IPS DF 4.7 (cell line): ENCODE results near the gene HAGH.

Experiments
- DNase-seq: peaks from one replicate; pipeline ENCODE4 v3.0.0-alpha.2; 2013; ENCODE audit warnings: low spot score; ENCODE audit errors: extremely low read depth

Gene HAGH

DNA sequence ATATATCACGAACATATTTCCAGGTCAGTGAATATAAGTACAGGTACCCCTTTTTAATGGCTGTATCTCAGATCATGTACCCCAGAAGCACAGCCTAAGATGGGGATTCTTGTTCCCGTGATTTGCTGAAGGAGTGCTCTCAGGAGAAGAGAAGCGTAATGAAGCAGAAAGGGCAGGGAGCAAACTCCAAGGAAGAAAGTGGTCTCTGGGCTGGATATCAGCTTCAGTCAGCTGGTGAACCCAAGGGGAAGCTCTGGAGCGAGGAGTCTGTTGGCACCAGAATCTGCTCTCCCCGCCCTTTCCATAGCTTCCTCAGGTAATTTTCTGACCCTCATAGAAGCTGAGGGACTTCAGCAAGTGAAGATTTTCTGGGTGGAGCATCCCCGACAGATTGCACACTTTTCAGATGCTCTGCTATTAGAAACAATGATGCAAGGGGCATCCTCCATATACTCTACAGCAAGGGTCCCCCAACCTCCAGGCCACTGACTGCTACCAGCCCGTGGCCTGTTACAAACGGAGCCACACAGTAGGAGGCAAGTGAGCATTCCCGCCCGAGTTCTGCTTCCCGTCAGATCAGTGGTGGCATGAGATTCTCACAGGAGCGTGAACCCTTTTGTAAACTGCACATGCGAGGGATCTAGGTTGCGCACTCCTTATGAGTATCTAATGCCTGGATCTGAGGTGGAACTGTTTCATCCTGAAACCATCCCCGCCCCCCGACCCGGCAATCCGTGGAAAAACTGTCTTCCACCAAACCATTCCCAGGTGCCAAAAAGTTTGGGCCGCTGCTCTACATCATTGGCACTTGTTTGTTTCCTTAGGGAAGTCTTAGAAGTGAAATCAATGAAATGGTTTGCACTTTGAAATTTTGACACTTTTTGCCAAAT is 4.8 kb upstream of the HAGH start:
- DNase-seq, result no peak

DNA sequence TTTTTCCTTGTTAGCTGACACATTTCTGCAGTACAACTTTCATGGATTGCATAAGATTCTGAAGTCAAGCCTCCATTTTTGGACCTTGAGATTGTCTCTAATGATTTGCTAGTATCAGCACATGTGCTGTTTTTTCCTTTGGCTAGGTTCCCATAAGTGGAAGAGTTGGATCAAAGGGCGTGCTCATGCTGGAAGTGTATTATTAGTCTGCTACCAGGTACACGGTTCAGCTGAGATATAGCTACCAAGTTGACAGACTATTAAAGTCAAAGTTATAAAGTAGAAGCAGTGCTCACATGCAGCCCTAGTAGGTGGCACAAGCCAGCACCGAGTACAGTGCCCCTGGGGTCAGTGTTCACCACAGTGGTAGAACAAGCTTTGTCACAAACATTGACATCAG is 3.6 kb upstream of the HAGH start:
- no peak for DNase-seq

DNA sequence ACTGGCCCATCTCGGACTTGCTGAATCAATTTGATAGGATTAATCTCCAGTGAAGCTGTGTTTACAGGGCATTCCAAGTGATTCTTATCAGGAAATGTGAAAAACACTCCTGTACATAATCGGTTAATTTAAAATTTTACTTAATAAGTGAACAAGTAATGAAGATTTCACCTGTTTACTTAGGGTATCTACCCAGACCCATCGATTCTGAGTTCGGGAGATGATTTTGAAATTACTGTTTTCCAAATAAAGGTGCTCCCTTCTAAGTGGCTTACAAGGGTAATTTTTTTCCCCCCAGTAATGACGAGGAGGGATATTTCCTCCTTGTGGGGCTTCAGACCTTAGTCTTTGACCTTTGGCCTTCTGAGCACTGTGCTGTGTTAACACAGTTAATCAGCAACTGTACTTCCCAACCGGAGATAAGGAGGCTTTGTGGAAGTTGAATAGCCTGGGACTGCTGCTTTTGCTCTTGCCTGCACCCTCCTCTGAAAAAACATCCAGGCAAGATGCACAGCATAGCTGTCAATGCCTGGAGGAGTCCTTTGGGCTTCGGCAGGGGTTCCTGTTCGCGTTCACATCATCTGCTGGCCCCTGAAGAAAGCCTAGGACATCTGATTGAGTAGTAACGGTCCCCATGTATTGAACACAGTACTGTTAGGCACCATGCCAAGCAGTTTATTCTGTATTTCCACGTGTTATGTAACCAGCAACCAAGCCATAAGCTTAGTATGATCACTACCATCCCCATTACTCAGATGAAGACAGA is 2.2 kb upstream of the HAGH start:
- no peak for DNase-seq

DNA sequence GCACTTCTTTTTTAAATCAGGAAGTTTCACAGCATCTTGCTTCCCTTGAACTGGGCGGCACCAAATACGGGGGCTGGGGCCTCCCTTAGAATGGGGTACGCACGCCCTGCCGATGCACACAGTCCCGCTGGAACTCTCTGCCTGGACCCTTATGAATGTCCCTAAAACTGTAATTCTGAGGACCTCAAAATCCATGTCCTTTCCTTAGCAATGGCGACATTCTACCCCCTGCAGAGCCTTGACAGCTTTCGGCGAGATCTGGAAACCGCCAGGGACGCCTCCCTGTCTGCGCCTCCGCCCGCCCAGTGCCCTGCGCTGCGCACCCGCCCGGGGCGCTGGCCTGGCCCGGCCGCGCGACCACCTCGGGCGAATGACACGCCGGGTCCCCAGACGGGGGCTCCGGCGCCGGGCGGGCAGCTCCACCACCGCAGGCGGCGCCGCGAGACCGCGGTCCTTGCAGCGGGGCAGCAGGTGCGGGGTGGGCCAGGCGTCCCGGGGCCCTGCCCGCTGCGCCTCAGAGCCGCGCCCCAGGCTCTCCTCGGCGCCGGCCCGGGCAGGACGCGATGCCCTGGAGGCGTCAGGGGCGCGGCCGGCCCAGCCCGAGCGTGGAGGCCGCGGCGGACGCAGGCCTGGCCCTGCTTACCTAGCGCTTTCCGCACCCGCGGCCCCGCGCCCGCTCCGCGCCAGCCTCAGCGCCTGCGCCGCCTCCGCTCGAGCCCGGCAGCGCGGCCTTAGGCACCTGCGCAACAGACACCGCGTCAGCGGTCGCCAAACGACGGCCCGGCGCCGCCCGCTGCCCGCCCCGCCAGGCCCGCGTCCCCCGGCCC is 548 bp downstream of the HAGH start:
- no peak for DNase-seq

DNA sequence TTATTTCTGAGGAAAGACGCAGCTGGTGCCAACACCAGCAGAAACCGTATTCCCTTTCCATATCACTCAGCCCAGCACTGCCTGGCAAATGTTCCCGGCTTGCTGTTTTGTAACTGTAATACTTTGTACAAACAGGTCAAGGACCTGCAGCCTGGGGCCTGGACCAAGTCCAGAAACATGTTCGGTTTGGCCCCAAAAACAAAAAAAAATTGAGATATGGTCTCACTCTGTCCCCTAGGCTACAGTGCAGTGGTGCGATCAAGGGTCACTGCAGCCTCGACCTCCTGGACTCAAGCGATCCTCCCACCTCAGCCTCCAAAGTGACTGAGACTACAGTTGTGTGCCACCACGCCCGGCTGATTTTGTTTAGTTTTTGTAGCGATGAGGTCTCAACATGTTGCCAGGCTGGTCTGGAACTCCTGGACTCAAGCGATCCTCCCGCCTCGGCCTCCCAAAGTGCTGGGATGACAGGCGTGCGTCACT is 1.2 kb downstream of the HAGH start:
- DNase-seq, result no peak

DNA sequence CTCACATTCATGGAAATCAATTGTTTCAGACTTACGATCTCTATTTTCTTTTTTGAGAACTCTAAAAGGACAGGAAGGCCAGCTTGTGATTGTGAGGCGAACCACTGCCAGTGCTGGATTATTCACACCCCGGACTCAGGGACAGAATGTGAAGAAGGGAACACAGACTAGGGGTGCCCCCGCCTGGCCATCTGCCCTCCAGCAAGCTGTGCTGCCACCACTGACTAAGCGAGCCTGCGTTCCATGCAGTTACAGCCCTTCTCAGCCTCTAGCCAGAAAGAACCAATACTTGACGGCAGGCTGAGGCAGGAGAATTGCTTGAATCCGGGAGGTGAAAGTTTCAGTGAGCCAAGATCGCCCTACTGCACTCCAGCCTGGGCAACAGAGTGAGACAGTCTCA is 2.8 kb downstream of the HAGH start:
- no peak for DNase-seq

DNA sequence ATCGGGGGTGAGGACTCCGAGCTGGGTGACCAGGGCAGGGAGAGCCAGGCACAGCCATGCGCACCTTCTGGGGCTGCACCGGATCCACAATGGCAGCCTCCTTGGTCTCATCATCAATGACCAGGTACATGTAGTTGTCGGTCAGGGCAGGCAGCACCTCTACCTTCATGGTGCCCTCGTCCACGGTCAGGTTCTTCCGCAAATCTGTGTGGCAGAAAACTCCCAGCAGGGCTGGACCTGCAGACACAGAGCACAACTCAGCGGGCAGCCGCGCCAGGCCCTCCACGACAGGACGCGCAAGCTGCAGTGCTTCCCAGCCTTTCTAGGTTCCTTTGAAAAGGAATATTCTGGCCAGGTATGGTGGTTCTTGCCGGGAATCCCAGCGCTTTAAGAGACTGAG is 3.8 kb downstream of the HAGH start:
- no peak for DNase-seq

DNA sequence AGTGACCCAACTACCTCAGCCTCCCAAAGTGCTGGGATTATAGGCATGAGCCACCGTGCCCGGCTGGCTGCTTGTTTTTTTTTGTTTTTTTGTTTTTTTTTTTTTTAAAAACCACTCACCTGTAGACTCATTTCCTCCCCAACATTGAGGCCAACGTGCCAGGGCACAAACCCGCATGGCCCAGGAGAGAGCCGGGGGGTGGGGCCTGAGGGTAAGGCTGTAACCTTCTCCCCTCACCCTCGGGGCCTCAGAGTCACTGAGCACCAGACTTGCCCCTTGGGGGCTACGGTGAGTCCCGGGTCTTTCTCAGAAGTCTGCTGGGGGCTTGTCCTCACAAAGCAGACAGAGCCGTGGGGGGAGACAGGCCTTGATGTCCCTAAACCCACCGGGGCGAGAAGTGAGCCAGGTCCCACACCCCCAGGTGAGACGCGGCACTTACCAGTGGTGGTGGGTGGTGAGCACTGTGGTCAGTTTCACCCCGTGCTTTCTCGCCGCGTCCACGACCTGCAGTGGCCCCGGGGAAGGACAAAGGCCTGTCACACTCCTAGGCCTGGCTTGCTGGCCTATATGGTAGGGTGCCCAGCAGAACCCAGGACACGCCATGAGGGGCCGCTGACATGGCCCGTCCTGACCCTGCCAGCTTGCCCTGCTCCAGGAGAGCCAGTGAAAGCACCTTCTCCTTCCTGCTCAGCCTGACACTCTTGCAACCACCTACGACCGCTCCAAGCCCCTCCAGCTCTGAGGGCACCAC is 4.6 kb downstream of the HAGH start:
- DNase-seq, result no peak

DNA sequence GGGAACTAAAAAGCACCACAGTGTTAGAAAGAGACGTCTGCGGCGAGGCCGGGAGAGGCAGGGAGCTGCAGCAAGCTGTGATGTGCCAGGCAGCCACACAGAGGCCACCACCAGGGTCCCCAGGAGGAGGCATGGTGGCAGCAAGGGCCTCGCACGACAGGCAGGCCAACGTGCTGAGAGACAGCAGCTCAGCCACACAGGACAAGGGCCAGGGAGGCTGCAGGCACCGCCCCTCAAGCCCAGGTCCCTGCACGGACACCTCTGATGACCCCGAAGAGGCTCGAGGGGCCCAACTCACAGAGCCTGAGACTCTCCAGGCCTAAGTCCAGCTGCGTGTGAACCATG is 5.7 kb downstream of the HAGH start:
- no peak for DNase-seq

DNA sequence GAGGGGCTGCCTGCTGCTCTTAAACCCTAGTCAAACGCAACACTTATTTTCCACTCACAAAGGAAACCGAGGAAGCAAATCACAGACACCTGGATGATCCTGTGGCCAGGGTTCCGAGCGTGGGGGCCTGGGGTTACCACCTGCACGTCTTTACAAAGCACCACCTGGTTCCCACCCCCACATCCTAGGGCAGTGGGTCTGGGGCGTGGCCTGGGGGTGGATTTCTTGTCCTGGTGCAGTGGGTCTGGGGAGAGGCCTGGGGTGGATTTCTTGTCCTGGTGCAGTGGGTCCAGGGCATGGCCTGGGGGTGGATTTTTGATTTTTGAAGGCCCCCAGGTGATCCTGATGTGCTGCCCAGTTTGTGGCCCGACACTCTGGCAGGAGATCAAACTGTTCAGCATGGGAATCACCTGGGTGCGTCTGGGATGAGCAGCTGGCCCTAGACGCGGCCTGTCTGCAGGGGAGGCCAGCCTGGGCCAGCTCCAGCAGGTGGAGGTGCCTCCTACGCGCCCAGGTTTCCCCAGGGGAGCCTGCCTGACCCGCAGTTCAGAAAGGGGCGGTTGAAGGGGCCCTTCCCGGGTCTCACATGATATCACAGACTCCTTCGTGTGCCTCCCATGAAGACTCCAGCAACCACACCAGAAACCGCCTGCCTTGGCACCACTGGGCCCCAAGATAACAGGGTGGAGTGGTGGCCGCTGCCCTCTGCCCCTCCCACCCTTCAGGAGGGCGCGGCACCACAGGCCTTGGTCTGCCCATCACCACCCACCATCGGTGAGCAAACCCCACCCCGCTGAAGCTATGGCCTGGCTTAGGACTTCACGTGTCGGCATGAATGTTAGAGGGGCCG is 6.3 kb downstream of the HAGH start:
- DNase-seq, result no peak

DNA sequence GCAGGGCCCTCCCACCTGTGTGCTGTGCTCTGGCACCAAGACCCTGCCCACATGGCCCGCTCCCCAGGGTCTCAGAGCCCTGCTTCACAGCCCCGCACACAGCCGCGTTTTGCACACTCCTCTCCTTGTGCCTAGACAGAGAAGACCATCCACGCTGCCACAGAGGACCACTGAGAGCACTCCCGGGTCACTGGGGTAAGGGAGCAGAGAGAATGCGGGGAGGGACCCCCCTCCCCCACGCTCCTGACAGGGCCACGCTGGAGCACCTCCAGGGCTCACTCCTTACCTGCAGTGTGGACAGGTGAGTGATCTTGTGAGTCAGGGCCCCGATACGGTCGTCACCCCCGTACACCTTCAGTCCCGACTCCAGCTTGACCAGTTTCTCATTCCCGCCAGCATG is 7.0 kb downstream of the HAGH start:
- no peak for DNase-seq

DNA sequence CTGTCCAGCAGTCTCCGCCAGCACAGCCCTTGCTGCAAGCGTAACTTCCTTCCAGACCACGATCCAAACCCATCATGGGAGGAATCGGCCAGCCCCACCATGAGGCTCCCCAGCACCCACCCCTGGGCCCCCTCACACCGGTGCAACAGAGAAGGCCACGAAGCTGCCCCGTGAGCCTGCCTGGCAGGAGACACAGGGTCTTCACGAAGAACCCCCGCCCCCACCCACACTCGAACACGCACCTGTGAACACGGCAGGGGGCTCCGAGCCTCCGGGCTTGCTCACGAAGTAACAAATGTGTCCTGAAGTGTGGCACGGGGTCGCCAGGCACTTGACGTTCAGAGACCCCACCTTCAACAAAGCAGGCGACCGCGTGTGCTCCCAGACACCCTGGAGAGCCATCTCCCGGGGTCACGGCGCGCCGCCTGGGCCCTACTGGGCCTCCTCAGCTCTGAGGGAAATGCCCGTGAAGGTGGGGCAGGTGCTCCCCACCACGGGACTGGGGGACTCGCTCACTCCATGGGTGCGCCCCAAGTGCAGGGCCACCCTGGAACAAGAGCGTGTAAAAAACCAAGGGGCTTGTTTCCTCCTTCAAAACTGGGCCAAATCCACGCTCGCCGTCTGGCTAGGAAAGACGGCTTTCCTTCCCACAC is 7.6 kb downstream of the HAGH start:
- no peak for DNase-seq

DNA sequence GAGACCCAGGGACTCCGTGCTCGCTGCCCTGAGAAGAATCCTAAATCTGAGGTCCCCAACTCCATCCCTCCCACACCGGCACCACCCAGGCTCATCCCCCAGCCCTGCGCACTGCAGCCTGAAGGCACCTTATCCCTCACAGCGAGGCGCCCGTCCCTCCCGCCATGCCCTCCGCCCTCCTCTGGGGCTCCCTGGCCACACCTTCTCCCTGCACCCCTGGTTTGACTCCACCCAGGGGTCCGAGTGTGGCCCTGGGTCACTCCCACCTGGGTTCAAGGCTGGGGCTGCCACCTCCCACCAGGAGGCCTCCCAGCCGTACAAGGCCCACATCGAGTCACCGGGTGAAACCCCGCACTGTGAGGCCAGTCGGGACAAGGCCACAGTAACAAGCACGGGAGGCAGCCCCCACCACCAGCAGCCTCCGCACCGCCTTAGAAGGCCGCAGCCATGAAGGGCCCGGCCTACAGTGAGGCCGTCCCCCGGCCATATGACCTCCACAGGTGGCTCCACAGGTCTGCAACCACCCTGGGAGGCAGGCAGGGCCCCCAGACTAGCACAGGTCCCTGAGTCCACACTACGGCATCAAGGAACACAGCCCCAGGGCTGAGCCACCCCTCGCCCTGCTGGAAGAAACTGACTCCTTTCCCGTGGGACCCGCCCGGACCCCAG is 8.3 kb downstream of the HAGH start:
- DNase-seq, result no peak

DNA sequence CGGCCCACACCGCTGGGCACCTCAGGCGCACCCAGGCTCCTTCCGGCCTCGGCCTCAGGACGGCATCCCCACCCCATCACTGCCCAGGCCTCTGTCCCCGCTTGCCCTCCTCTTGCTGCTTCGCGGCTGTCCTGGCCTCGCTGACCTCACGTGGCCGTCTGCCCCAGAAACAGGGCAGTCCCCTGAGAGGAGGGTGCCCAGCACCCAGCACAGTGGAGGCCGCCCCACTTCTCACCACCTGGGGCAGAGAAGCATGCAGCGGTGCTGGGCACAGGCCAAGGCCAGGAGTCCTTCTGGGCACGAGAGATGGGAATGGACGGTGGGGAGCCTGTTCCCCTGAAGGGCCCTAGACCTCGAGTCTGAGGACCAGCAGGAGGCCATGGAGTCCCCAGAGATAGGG is 8.9 kb downstream of the HAGH start:
- no peak for DNase-seq

DNA sequence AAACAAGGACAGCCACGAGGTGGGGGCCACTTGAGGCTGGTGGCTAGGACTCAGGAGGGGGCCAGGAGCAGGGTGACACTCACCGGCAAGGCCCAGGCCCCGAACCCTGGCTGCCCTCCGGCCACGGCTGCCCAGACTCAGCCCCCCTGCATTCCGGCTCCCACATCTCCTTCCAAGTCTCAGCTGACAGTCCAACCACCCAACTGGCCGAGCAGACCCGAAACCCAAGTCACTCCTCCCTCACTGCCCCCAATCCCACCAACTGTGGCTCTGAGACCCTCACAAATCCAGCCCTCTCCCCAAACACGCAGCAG is 9.4 kb downstream of the HAGH start:
- DNase-seq, result no peak

DNA sequence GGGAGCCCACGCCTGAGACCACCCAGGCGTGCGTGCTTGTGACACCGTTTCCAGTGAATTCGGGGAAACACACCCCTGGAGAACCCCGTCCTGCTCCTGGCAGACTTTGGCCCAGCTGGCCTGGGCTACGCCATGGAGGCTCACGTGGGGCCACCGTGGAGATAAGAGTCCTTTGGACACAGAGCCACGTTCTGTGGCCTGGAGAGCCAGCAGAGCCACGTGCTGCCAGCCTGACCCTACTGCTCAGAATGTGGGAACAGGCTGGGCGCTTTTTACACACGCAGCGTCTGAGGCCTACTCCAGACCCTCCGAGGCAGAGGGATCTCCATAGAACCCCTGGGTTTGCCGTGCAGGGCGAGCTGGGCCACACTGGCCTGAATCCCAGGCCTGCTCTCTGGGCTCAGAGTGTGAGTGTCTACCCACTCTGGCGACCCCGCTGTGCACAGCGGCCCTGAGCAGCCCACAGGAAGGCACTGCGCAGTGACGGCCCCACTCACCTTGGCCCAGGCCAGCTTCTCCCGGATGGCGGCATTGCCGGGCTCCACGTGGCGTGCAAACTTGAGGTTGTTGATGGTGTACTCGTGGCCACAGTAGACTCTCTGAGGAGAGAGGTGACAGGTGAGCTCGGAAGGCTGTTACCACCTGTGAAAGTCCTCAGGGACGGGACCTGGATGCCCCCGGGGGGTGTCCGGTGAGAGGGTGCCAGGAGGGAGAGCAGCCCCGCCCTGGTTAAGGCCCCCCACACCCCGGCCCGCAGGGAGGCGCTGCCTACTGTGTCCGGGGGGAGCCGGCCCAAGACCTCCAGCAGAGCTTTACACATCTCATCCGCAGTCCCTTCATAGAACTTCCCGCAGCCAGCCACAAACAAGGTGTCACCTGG is 10.0 kb downstream of the HAGH start:
- no peak for DNase-seq

DNA sequence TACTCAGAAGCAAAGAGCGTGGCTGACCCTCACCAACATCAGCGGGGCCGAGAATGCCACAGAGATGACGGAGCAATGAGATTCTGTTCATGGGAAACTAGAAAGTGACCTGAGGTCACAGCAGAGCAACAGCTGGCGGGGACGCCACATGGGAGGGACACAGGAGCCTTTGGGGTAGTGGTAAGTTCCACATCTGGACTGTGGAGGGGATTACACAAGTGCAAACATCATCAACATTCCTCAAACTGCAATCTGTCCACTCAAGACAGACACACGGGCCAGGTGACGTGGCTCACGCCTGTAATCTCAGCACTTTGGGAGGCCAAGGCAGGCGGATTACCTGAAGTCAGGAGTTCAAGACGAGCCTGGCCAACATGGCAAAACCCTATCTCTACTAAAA is 11.2 kb downstream of the HAGH start:
- DNase-seq, result no peak

DNA sequence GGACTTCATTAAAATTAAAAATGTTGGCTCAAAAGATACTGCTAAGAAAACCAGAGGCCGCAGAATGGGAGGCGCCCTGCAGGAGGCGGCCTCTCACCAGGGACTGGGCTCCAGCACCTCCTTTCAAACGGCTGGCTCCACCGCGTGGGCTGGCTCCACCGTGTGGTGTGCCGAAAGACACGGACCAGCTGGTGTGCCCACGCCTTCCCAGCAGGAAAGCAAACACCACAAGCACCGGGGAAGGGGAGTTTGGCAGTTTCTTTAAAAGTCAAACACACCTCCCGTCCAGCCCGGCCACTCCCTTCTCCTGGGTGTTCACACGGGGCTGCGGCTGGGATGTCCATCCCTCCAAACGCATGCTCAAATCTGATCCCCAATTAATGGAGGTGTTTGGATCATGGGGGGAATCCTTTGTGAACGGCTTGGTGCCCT is 13.9 kb downstream of the HAGH start:
- DNase-seq, result no peak
